Astrocyte (in vitro differentiated cells and primary cell): ENCODE data around the gene SDE2. TPM values are rescaled to one million over a fixed set of nuclear protein-coding genes. Genes with fewer than 3 reads are reported as not detected.

Experiments used
- DNase-seq: peaks from one replicate; pipeline ENCODE4 v3.0.0-alpha.2; 2010; ENCODE audit warnings: low read depth
- FAIRE-seq: peaks from 2 replicates; lab custom pipeline; 2011; peaks lifted over from hg19 to GRCh38; lab: Jason Lieb, UNC
- H2AFZ ChIP-seq: 2 replicates; pipeline ENCODE4 v1.6.0; 2012; ENCODE audit warnings: low read depth, low read length, inconsistent platforms
- H3K27ac ChIP-seq: 2 replicates; pipeline ENCODE4 v1.5.1; 2011; ENCODE audit warnings: low read depth, low read length, inconsistent platforms
- H3K27me3 ChIP-seq: 2 replicates; pipeline ENCODE4 v1.6.0; 2011; ENCODE audit warnings: low read length, inconsistent platforms; ENCODE audit not compliant: insufficient read depth
- H3K36me3 ChIP-seq: 2 replicates; pipeline ENCODE4 v1.5.1; 2011; ENCODE audit warnings: low read length, inconsistent platforms; ENCODE audit not compliant: insufficient read depth
- H3K4me1 ChIP-seq: 2 replicates; pipeline ENCODE4 v1.5.1; 2011; ENCODE audit warnings: low read length, inconsistent platforms; ENCODE audit not compliant: insufficient read depth
- H3K4me2 ChIP-seq: 2 replicates; pipeline ENCODE4 v1.6.0; 2012; ENCODE audit warnings: low read length, inconsistent platforms
- H3K4me3 ChIP-seq: 2 replicates; pipeline ENCODE4 v1.5.1; 2011; ENCODE audit warnings: low read depth, mild to moderate bottlenecking, low read length, inconsistent platforms; ENCODE audit not compliant: insufficient read depth
- H3K79me2 ChIP-seq: 2 replicates; pipeline ENCODE4 v1.6.0; 2012; ENCODE audit warnings: mild to moderate bottlenecking, low read length, inconsistent platforms; ENCODE audit not compliant: insufficient read depth
- H3K9ac ChIP-seq: 2 replicates; pipeline ENCODE4 v1.6.0; 2012; ENCODE audit warnings: mild to moderate bottlenecking, low read length, inconsistent platforms
- H3K9me3 ChIP-seq: 2 replicates; pipeline ENCODE4 v1.5.1; 2012; ENCODE audit warnings: low read depth, mild to moderate bottlenecking, low read length, inconsistent platforms; ENCODE audit not compliant: insufficient read depth
- H4K20me1 ChIP-seq: 2 replicates; pipeline ENCODE4 v1.6.0; 2012; ENCODE audit warnings: low read length, inconsistent platforms; ENCODE audit not compliant: insufficient read depth
- H3K27ac Mint-ChIP-seq: one replicate; pipeline ENCODE4 v1.8.0; 2021; ENCODE audit warnings: mild to moderate bottlenecking, mixed read lengths; ENCODE audit not compliant: unreplicated experiment
- H3K27me3 Mint-ChIP-seq: one replicate; pipeline ENCODE4 v1.8.0; 2021; ENCODE audit warnings: low read depth, mixed read lengths; ENCODE audit not compliant: unreplicated experiment
- H3K36me3 Mint-ChIP-seq: one replicate; pipeline ENCODE4 v1.8.0; 2021; ENCODE audit warnings: low read depth, mixed read lengths; ENCODE audit not compliant: unreplicated experiment
- H3K4me1 Mint-ChIP-seq: one replicate; pipeline ENCODE4 v1.8.0; 2021; ENCODE audit warnings: low read depth, mixed read lengths; ENCODE audit not compliant: unreplicated experiment
- H3K4me3 Mint-ChIP-seq: one replicate; pipeline ENCODE4 v1.8.0; 2021; ENCODE audit warnings: mild to moderate bottlenecking, moderate library complexity, mixed read lengths; ENCODE audit not compliant: unreplicated experiment
- H3K9me3 Mint-ChIP-seq: one replicate; pipeline ENCODE4 v1.8.0; 2021; ENCODE audit warnings: mild to moderate bottlenecking, mixed read lengths; ENCODE audit not compliant: unreplicated experiment
- CTCF ChIP-seq: IDR thresholded peaks from 2 replicates; pipeline ENCODE4 v1.5.1; 2011; ENCODE audit warnings: low read depth, mild to moderate bottlenecking, inconsistent platforms, low read length, moderate library complexity; ENCODE audit not compliant: insufficient read depth
- EZH2 ChIP-seq: IDR thresholded peaks from 2 replicates; pipeline ENCODE4 v1.6.1; 2012; ENCODE audit warnings: mild to moderate bottlenecking, low read length, inconsistent platforms; ENCODE audit not compliant: insufficient read depth
- total RNA-seq: library from RNA; stranded (reverse); gene quantifications from 2 replicates; pipeline ENCODE4 v1.2.1, GENCODE V29; 2021

The SDE2 gene
- total RNA-seq, 1 donor from 2014 or later, result 25.3 TPM

GRCh38 chr1:226023735-226024134, 24.6 kb upstream of the SDE2 start:
- no peaks in the 10 kb centered on the region for H3K36me3 Mint-ChIP-seq
- Histone ChIP-seq H3K27me3 (no peaks in the 10 kb centered on the region), H2AFZ (no peak overlapping the region), H3K9ac (no peak overlapping the region), H3K4me2 (no peak overlapping the region), H3K9me3 (no peaks in the 10 kb centered on the region), H4K20me1 (no peaks in the 10 kb centered on the region), H3K4me3 (no peak overlapping the region), H3K79me2 (no peaks in the 10 kb centered on the region), H3K27ac (no peak overlapping the region), H3K36me3 (no peaks in the 10 kb centered on the region), H3K4me1 (no peaks in the 10 kb centered on the region)
- no peak overlapping the region for H3K27ac Mint-ChIP-seq
- no peak for FAIRE-seq
- DNase-seq, result no peak
- peaks cover 3% of the 10 kb centered on the region for H3K4me1 Mint-ChIP-seq
- no peak for TF ChIP-seq EZH2
- TF ChIP-seq CTCF, result no peak
- H3K9me3 Mint-ChIP-seq, result peaks cover 3% of the 10 kb centered on the region
- no peak overlapping the region for H3K4me3 Mint-ChIP-seq
- H3K27me3 Mint-ChIP-seq, result peaks cover 10% of the 10 kb centered on the region

GRCh38 chr1:226021801-226022200, 22.7 kb upstream of the SDE2 start:
- H3K27me3 Mint-ChIP-seq, result peaks cover 8% of the 10 kb centered on the region
- Histone ChIP-seq H3K36me3 (no peaks in the 10 kb centered on the region), H3K27me3 (no peaks in the 10 kb centered on the region), H3K9me3 (no peaks in the 10 kb centered on the region), H4K20me1 (no peaks in the 10 kb centered on the region), H2AFZ (no peak overlapping the region), H3K27ac (no peak overlapping the region), H3K4me2 (no peak overlapping the region), H3K9ac (no peak overlapping the region), H3K4me3 (no peak overlapping the region), H3K79me2 (no peaks in the 10 kb centered on the region), H3K4me1 (no peaks in the 10 kb centered on the region)
- no peak for TF ChIP-seq CTCF
- TF ChIP-seq EZH2, result no peak
- H3K4me3 Mint-ChIP-seq, result no peak overlapping the region
- no peak for FAIRE-seq
- no peaks in the 10 kb centered on the region for H3K9me3 Mint-ChIP-seq
- no peaks in the 10 kb centered on the region for H3K36me3 Mint-ChIP-seq
- DNase-seq, result no peak
- no peaks in the 10 kb centered on the region for H3K4me1 Mint-ChIP-seq
- H3K27ac Mint-ChIP-seq, result no peak overlapping the region

GRCh38 chr1:226021401-226021800, 22.3 kb upstream of the SDE2 start:
- Histone ChIP-seq H3K27me3 (no peaks in the 10 kb centered on the region), H3K4me2 (no peak overlapping the region), H3K36me3 (no peaks in the 10 kb centered on the region), H3K27ac (no peak overlapping the region), H3K4me1 (no peaks in the 10 kb centered on the region), H4K20me1 (no peaks in the 10 kb centered on the region), H3K9me3 (no peaks in the 10 kb centered on the region), H2AFZ (no peak overlapping the region), H3K79me2 (no peaks in the 10 kb centered on the region), H3K9ac (no peak overlapping the region), H3K4me3 (no peak overlapping the region)
- Mint-ChIP-seq H3K27me3 (peaks cover 8% of the 10 kb centered on the region), H3K9me3 (no peaks in the 10 kb centered on the region), H3K36me3 (no peaks in the 10 kb centered on the region), H3K4me1 (no peaks in the 10 kb centered on the region), H3K4me3 (no peak overlapping the region), H3K27ac (no peak overlapping the region)
- FAIRE-seq (no peak), DNase-seq (no peak)
- TF ChIP-seq EZH2 (no peak), CTCF (no peak)
